ENCODE measurements around the gene MDC1.

DNA sequence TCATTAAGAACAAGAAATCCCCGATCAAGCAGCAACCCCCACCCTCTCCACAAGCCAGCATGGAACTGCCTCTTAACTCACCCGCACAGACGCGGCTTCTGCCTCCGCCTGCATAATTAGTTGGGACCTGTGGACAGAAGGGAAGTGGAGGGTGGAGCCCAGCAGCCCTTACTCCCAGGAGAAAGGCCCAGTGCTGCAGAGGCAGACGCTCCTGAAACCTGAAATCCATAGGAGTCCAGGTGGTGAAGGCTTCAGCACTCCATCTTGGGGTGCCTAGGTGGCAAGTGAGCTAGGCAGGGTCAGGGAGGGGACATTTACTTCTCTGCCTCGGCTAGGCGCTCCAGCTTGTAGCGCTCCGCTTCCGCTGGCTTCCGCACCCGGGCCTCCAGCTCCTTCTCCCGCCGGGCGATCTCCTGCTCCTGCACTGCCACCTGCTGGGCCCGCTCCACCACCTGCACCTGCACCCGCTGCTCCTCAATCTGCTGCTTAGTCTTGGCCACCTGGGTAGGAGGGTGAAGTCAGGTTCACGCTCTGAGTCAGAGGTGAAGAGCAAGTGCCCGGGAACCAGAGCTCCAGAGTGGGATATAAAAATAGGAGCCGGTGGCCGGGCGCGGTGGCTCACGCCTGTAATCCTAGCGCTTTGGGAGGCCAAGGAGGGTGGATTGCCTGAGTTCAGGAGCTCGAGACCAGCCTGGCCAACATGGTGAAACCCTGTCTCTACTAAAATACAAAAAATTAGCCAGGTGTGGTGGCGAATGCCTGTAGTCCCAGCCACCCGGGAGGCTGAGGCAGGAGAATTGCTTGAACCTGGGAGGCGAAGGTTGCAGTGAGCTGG, 13.7 kb upstream of the MDC1 start:
- TF ChIP-seq, protein P1, sequence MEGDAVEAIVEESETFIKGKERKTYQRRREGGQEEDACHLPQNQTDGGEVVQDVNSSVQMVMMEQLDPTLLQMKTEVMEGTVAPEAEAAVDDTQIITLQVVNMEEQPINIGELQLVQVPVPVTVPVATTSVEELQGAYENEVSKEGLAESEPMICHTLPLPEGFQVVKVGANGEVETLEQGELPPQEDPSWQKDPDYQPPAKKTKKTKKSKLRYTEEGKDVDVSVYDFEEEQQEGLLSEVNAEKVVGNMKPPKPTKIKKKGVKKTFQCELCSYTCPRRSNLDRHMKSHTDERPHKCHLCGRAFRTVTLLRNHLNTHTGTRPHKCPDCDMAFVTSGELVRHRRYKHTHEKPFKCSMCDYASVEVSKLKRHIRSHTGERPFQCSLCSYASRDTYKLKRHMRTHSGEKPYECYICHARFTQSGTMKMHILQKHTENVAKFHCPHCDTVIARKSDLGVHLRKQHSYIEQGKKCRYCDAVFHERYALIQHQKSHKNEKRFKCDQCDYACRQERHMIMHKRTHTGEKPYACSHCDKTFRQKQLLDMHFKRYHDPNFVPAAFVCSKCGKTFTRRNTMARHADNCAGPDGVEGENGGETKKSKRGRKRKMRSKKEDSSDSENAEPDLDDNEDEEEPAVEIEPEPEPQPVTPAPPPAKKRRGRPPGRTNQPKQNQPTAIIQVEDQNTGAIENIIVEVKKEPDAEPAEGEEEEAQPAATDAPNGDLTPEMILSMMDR (IDR thresholded peaks at IDR 0.05) = peak; percentile 48 to 93 (median 85)
- TF ChIP-seq POLR2A (IDR thresholded peaks at IDR 0.05) = no peak

Measured in esophagus squamous epithelium (tissue), 4 donors.